Activated T-cell treated with anti-CD3 and anti-CD28 coated beads, Interleukin-2, amount 50 U/mL, for 4 hours (primary cell): ENCODE data around the gene ABCC11. TPM values are rescaled to one million over a fixed set of nuclear protein-coding genes. Genes with fewer than 3 reads are reported as not detected.

ENCODE experiments used
- ATAC-seq, 2 donors: fragments of 200-7000 bp; cut with Tn5 transposase; one replicate each; pipeline ENCODE4 v1.10.0; 2021
- DNase-seq: peaks from one replicate; pipeline ENCODE4 v3.0.0-alpha.2; 2020
- H3K27me3 Mint-ChIP-seq: one replicate; pipeline ENCODE4 v1.8.0; 2021; ENCODE audit warnings: low read depth, mixed read lengths
- H3K36me3 Mint-ChIP-seq: one replicate; pipeline ENCODE4 v1.8.0; 2022; ENCODE audit warnings: mixed read lengths; ENCODE audit not compliant: insufficient read depth
- H3K4me1 Mint-ChIP-seq: one replicate; pipeline ENCODE4 v1.8.0; 2021; ENCODE audit warnings: low read depth, mixed read lengths
- H3K4me3 Mint-ChIP-seq: one replicate; pipeline ENCODE4 v1.8.0; 2021; ENCODE audit warnings: mild to moderate bottlenecking, moderate library complexity, mixed read lengths
- H3K9me3 Mint-ChIP-seq: one replicate; pipeline ENCODE4 v1.8.0; 2021; ENCODE audit warnings: mixed read lengths
- total RNA-seq, 3 donors: library from RNA; stranded (reverse); gene quantifications; one replicate each; pipeline ENCODE4 v1.2.1, GENCODE V29; 2021

ABCC11 gene
- total RNA-seq, 3 donors from 2014 or later = 0.05 to 0.08 (median 0.08) TPM

DNA sequence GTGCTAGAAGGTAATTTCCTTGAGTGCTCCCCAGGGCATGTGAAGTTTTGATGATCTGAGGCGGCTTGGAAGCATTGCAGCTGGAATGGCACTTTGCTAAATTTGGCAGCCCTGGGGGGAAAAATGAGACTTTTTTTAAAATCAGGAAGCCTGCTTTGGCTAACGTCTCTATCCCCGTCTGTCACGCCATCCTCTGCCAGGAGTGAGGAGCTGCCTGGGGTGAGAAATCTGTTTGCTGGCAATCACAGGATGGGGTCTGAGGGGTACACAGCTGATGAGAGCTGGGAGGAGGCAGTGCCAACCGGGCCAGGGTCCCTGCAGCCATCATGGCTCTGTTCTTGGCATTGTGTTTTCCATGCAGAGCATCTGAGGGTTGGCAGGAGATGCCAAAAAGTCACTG lies 93.6 kb downstream of the ABCC11 start:
- Mint-ChIP-seq H3K4me1 (peaks cover 21% of the 10 kb centered on the region), H3K4me3 (no peak overlapping the region), H3K9me3 (peaks cover 6% of the 10 kb centered on the region), H3K36me3 (no peaks in the 10 kb centered on the region), H3K27me3 (peaks cover 9% of the 10 kb centered on the region)
- DNase-seq = no peak
- no peak for ATAC-seq

DNA sequence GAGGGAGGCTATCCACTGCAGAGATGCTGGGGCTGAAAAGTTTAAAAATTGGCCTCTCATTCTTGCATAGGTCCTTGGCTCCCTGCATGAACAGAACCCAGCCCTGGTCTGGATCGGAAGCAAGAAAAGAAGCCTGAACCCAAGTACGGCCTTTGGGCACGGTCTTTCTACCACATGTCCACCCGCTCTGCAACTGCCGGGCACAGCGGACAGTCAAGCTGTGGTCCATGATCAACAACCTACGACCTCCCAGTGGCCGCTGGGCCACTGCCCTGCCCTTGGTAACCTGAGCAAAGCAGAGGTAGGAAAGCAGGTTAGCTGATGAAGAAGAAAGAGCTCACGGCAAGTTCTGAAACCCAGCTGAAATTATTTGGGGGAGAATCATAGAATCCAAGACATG lies 95.1 kb downstream of the ABCC11 start:
- no peak overlapping the region for H3K4me3 Mint-ChIP-seq
- peaks cover 11% of the 10 kb centered on the region for H3K27me3 Mint-ChIP-seq

DNA sequence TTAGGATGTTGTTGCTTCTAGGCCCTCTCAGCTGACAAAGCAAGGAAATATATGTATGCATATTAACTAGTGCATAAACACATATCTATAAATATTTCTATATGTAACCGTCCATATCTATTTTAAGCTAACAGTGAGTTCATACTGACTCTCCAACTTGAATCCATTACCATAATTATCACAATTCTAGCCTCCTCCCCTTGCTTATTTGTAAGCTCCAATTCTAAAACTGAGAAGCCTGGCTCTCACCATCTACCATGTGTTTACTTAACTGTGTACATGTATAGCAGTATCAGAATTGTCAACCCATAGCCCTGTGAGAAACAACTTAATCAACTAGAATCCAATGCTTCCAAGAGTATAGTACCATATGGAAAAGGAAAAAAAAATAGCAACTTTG lies 96.6 kb downstream of the ABCC11 start:
- Mint-ChIP-seq H3K36me3 (no peaks in the 10 kb centered on the region), H3K9me3 (peaks cover 6% of the 10 kb centered on the region), H3K27me3 (peaks cover 13% of the 10 kb centered on the region), H3K4me3 (no peak overlapping the region), H3K4me1 (no peaks in the 10 kb centered on the region)
- ATAC-seq (no peak), DNase-seq (no peak)

More for the DNA sequence above, 95.1 kb downstream of the ABCC11 start:
- Mint-ChIP-seq H3K36me3 (no peaks in the 10 kb centered on the region), H3K9me3 (peaks cover 6% of the 10 kb centered on the region), H3K4me1 (peaks cover 6% of the 10 kb centered on the region)
- DNase-seq = no peak
- no peak for ATAC-seq

DNA sequence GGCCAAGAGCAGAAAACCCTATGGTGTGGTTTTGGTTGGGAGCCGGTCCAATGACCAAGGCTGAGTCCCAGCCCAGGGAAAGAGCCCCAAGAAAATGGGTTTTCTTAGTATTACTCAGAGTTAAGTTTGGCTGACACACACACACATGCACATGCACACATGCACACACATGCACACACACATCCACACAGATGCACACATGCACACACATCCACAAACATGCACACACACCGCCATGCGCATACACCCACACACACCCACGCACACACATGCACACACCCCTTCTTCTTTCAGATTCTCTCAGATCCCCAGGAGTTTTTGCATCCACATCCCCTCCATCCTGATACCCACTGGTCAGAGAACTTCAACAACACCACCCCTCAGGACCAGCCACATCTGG lies 100.6 kb downstream of the ABCC11 start:
- H3K9me3 Mint-ChIP-seq = peaks cover 6% of the 10 kb centered on the region
- H3K4me3 Mint-ChIP-seq = no peak overlapping the region
- H3K4me1 Mint-ChIP-seq = no peaks in the 10 kb centered on the region
- DNase-seq (no peak), ATAC-seq (no peak)
- peaks cover 14% of the 10 kb centered on the region for H3K27me3 Mint-ChIP-seq
- peaks cover 1% of the 10 kb centered on the region for H3K36me3 Mint-ChIP-seq

DNA sequence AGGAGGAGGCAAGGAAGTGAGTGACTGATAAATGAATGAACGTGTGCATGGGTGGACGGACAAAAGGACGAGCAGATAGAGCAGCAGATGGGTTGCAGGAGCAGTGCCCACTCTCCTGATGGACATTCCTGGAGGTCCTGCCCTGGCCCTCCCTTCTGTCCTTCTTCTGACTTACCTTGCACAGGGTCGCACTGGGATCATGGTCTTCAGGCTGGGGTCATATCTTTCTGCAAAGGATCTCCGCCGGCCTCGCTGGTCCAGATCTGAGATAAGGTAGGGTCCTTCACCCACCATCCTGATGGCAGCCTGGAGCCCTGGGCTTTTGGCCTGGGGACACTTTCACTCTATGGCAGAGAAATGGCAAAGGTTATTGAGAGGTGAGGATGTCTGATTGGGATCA lies 101.2 kb downstream of the ABCC11 start:
- Mint-ChIP-seq H3K4me1 (no peaks in the 10 kb centered on the region), H3K9me3 (peaks cover 6% of the 10 kb centered on the region), H3K27me3 (peaks cover 14% of the 10 kb centered on the region), H3K4me3 (no peak overlapping the region), H3K36me3 (peaks cover 1% of the 10 kb centered on the region)
- ATAC-seq (no peak), DNase-seq (no peak)

DNA sequence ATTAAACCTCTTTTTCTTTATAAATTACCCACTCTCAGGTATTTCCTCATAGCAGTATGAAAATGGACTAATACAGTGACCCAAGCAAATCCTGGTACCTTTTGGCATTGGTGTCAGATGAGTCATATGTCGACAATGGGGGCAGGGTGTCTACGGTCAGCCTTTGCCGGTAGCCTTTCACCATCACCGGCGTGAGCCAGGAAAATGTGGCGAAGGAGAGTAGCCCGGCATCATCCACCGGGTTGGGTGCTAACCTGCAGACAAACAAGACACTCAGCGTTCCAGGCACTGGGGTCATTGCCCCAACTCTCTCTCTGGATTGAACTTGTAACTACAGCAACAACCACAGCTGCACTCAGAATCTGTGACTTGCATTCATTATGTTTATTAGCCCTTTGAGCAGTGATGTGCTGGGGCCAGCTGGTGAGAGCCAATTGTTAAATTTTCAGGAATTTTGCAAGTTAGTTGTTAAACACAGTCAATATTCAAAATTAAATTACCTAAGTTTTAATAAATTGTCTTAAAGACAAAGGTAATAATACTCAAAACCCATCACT lies 103.4 kb downstream of the ABCC11 start:
- H3K9me3 Mint-ChIP-seq = no peaks in the 10 kb centered on the region
- no peak for ATAC-seq
- H3K36me3 Mint-ChIP-seq = peaks cover 1% of the 10 kb centered on the region
- peaks cover 13% of the 10 kb centered on the region for H3K27me3 Mint-ChIP-seq
- H3K4me1 Mint-ChIP-seq = no peaks in the 10 kb centered on the region
- no peak for DNase-seq
- no peak overlapping the region for H3K4me3 Mint-ChIP-seq

DNA sequence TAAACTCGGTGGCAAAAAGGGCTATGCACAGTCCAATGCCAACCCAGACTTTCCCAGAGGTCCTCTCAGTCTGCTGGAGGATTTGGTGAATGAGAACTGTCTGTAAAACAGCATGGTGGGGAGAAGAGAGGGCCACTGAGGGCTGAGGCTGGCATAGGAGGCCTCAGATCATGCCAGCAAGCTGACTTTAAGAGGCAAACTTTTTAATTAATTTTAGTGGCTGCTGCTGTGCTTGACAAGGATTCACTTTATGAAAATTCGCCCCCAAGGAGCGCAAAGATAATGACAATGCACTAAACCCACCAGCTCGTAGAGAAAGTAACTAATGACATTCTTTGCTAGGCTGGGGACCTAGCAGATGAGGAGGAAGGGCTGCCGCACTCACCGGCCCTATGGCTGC lies 106.5 kb downstream of the ABCC11 start:
- Mint-ChIP-seq H3K27me3 (peaks cover 5% of the 10 kb centered on the region), H3K36me3 (peaks cover 1% of the 10 kb centered on the region), H3K9me3 (no peaks in the 10 kb centered on the region), H3K4me3 (no peak overlapping the region), H3K4me1 (no peaks in the 10 kb centered on the region)
- ATAC-seq = no peak
- DNase-seq = no peak

DNA sequence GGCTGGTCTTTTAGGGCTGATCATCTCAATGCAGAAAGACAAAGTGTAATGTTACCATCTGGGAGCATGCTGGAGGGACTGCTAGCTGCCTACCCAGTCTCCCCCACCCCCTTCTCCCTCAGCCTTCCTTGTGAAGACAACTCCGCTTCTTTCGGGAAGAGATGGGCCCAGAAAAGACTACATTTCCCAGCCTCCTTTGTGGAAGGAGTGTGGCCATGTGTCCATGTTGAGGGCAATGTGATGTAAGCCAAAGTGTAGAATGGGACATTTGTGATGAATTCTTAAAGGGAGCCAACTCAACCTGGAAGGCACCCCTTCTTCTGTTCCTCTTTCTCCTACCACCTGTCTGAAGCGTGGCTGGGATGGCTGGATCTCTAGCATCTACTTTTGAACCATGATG lies 107.8 kb downstream of the ABCC11 start:
- Mint-ChIP-seq H3K9me3 (no peaks in the 10 kb centered on the region), H3K36me3 (peaks cover 1% of the 10 kb centered on the region), H3K4me1 (no peaks in the 10 kb centered on the region), H3K27me3 (peaks cover 5% of the 10 kb centered on the region), H3K4me3 (no peak overlapping the region)
- DNase-seq = no peak
- ATAC-seq = no peak

DNA sequence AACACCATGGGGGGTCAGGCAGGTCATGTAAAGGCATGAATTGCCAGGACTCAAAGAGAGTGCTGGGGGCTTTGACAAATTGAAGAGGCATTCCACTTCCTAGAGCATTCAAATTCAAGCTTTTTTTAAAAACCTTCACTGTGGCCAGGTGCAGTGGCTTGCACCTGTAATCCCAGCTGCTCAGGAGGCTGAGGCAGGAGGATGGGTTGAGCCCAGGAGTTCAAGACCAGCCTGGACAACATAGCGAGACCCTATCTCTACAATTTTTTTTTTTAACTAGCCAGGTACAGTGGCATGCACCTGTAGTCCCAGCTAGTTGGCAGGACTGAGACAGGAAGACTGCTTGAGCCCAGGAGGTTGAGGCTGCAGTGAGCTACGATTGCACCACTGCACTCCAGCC lies 108.8 kb downstream of the ABCC11 start:
- Mint-ChIP-seq H3K4me3 (no peak overlapping the region), H3K27me3 (peaks cover 3% of the 10 kb centered on the region), H3K36me3 (peaks cover 1% of the 10 kb centered on the region), H3K9me3 (no peaks in the 10 kb centered on the region), H3K4me1 (no peaks in the 10 kb centered on the region)
- ATAC-seq (no peak), DNase-seq (no peak)

DNA sequence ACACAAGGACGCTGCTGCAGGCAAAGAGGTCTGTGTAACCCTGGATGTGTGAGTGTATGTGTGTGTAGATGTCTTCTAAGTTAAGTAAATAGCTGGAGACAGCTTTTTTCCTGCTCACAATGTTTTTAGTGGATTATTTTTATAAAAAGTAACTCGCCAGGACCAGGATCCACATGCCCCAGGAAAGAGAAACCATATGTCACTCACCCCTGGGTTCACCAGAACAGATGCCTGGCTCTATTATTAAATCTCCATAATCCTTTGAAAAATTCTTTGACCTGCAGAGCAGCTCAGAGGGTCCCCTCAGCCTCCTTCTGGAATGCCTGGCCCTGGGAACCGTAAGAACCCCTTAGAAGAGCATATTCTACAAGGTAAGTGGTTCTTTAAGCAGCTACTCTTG lies 109.5 kb downstream of the ABCC11 start:
- Mint-ChIP-seq H3K27me3 (peaks cover 3% of the 10 kb centered on the region), H3K36me3 (peaks cover 1% of the 10 kb centered on the region), H3K4me3 (no peak overlapping the region), H3K9me3 (no peaks in the 10 kb centered on the region), H3K4me1 (no peaks in the 10 kb centered on the region)
- DNase-seq (no peak), ATAC-seq (no peak)

DNA sequence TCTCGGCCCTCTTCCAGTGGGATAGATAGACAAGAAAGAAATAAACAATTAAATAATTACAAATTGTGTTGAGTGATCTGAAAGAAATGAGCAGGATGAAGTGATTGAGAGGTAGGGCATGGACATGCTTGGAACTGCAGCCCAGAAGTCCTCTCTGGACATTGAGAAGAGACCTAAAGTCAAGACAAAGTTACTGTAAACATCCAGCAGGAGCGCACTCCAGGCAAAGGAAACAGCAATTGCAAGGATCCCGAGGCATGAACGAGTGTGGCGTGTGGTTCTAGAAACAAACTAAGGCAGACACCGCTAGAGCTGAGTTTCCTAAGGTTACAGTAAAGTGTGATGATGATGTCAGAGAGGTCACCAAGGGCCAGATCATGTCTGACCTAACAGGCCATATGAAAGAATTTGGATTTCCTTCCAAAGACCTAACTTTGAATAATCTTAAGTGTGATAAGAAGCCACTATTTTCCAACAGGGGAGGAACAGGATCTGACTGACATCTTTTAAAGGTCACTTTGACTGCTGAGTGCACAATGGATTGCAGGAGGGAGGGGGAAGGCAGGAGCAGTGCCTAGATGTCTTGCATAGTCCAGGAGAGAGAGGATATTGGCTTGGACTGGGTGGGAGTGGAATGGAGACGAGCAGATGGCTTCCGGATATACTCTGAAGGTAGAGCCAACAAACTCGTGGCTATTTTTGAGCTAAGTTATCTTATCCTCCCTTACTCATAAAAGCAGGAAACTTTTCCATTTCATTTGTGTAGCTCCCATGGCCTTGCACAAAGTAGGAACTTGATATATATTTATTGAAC lies 110.6 kb downstream of the ABCC11 start:
- no peak for DNase-seq
- ATAC-seq = no peak
- Mint-ChIP-seq H3K4me3 (no peak overlapping the region), H3K4me1 (no peaks in the 10 kb centered on the region), H3K9me3 (no peaks in the 10 kb centered on the region), H3K27me3 (peaks cover 4% of the 10 kb centered on the region), H3K36me3 (peaks cover under 1% of the 10 kb centered on the region)

DNA sequence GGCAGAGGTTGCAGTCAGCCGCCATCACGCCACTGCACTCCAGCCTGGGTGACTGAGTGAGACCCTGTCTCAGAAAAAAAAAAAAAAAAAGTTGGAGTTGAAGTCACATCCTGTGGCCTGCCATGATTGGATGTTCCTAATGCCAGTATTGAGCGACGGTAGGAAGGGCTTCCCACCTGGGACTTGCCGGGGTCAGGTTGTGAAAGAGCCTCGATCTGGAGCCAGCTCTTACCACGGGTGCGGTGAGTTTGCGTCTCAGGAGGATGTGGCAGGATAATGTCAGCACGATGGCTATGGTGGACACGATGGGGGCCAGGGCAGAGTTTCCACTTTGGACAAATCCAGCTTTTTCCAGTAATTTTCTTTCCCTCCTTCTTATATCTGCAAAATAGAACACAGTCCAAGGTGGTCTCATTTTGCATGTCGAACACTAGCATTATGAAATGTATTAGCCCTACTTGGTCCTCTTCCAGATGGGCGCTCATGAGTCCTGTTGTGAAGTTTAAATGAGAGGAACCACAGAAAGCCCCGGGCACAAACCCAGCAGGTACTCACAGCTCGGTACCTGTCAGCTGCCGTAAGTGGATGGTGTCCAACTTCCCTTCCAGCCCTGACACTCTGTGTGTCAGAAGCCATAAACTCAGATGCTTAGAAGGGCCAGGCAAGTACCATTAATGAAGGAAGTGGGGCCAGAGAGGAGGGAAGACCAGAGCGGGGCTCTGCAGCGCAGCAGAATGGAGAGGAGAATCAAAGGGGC lies 113.7 kb downstream of the ABCC11 start:
- H3K36me3 Mint-ChIP-seq = no peaks in the 10 kb centered on the region
- no peak for ATAC-seq
- H3K4me3 Mint-ChIP-seq = no peak overlapping the region
- no peak for DNase-seq
- H3K27me3 Mint-ChIP-seq = peaks cover 4% of the 10 kb centered on the region
- no peaks in the 10 kb centered on the region for H3K4me1 Mint-ChIP-seq
- H3K9me3 Mint-ChIP-seq = no peaks in the 10 kb centered on the region

DNA sequence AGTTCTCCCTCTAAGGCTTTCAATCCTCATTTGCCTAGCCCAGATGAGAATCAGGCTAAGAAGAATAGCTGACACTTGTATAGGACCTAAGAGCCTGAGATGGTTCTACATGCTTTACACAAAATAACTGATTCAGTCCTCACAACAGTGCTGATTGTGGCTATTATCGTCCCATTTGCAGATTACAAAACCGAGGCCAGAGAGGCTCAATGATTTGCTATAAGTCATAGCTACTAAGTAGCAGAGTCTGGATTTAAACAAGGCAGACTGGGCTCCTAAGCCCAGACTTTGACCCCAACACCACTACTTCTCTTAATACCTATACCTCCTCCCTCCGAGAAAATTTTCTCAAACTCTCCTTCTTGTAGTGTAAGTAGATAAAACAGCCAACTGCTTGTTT lies 114.6 kb downstream of the ABCC11 start:
- Mint-ChIP-seq H3K4me3 (no peak overlapping the region), H3K4me1 (no peaks in the 10 kb centered on the region), H3K36me3 (no peaks in the 10 kb centered on the region), H3K9me3 (no peaks in the 10 kb centered on the region), H3K27me3 (peaks cover 4% of the 10 kb centered on the region)
- no peak for ATAC-seq
- DNase-seq = no peak

DNA sequence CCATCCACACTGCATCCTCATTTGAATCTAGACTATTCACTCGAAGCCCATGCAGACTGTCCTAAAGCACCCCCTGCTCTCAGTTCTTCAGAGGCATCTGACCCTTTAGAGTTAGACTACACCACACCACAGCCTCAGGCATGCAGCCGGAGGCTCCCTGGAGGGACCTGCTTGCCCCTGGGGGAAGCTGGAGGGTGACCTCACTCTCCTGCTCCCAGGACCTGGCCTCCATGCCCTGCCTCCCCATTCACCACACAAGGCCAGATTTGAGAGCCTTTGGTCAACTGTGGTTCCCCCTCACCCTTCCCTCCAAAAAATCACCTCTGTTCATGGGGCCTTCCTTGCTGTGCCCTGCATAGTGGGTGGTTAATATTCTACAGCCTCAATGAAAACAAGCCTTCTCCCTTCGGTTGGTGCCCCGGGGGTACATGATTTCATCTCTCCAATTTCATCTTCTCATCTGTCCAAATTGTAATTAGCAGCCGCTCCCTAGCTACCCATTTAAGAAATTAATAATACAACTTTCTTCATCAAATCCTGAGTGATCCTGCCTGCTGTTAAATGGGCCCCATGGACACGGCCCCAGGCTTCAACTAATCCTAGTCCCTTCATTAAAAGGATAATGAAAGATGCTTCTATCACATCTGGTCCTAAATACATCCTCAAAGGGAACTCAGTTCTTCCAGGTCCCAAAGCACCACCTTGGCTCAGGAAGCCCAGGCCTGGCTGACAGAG lies 116.0 kb downstream of the ABCC11 start:
- H3K4me3 Mint-ChIP-seq = no peak overlapping the region
- DNase-seq (no peak), ATAC-seq (no peak)
- H3K36me3 Mint-ChIP-seq = no peaks in the 10 kb centered on the region
- peaks cover 3% of the 10 kb centered on the region for H3K4me1 Mint-ChIP-seq
- peaks cover 5% of the 10 kb centered on the region for H3K27me3 Mint-ChIP-seq
- H3K9me3 Mint-ChIP-seq = no peaks in the 10 kb centered on the region
